ENCODE results near the gene EME2.

Gene EME2

GRCh38 chr16:1745900-1746692, 26.5 kb upstream of the EME2 start:
- no peak for DNase-seq

GRCh38 chr16:1746693-1747195, 25.9 kb upstream of the EME2 start:
- no peak for DNase-seq

GRCh38 chr16:1747934-1748333, 24.7 kb upstream of the EME2 start:
- DNase-seq, result no peak

- DNase-seq, result no peak
Observed at GRCh38 chr16:1749152-1750117, 23.2 kb upstream of the EME2 start.

GRCh38 chr16:1751946-1752345, 20.7 kb upstream of the EME2 start:
- no peak for DNase-seq

- DNase-seq, result no peak
Observed at GRCh38 chr16:1752853-1753252, 19.8 kb upstream of the EME2 start.

GRCh38 chr16:1754204-1754603, 18.4 kb upstream of the EME2 start:
- DNase-seq, result no peak

GRCh38 chr16:1757714-1758461, 14.7 kb upstream of the EME2 start:
- DNase-seq, result no peak

GRCh38 chr16:1758923-1759322, 13.7 kb upstream of the EME2 start:
- DNase-seq, result no peak

- DNase-seq, result no peak
Observed at GRCh38 chr16:1759511-1759910, 13.1 kb upstream of the EME2 start.

GRCh38 chr16:1760911-1761310, 11.7 kb upstream of the EME2 start:
- DNase-seq, result no peak

GRCh38 chr16:1761751-1762150, 10.9 kb upstream of the EME2 start:
- DNase-seq, result no peak

GRCh38 chr16:1762196-1762878, 10.3 kb upstream of the EME2 start:
- DNase-seq, result no peak

GRCh38 chr16:1762879-1763520, 9.6 kb upstream of the EME2 start:
- DNase-seq, result no peak

GRCh38 chr16:1763521-1764511, 8.8 kb upstream of the EME2 start:
- DNase-seq, result no peak

GRCh38 chr16:1764971-1765370, 7.6 kb upstream of the EME2 start:
- DNase-seq, result no peak

GRCh38 chr16:1765826-1766225, 6.8 kb upstream of the EME2 start:
- DNase-seq, result no peak

- DNase-seq, result no peak
Observed at GRCh38 chr16:1766231-1766630, 6.4 kb upstream of the EME2 start.

- no peak for DNase-seq
Observed at GRCh38 chr16:1766701-1767100, 5.9 kb upstream of the EME2 start.

Data from activated gamma-delta T cell treated with Interleukin-2 at 50 U/mL for 16 hours (primary cell).